GM20000 (cell line): ENCODE measurements around the gene HORMAD1.
"Not testable (repeated sequence)": the region's sequence is repeated elsewhere in the genome, so short reads cannot be mapped to it uniquely, and the experiment has no call there.

ENCODE experiments used
- DNase-seq: peaks from one replicate; pipeline ENCODE4 v3.0.0; 2012; ENCODE audit warnings: low spot score
- TF ChIP-seq, protein P1 (sequence below): IDR thresholded peaks from 2 replicates; pipeline ENCODE4 v1.5.1; 2012; ENCODE audit warnings: mild to moderate bottlenecking, control low read depth; ENCODE audit errors: extremely low read depth, missing control alignments

The HORMAD1 gene

GRCh38 chr1:150678988-150679387, 41.7 kb downstream of the HORMAD1 start:
- no peak for DNase-seq
- TF ChIP-seq, protein P1, sequence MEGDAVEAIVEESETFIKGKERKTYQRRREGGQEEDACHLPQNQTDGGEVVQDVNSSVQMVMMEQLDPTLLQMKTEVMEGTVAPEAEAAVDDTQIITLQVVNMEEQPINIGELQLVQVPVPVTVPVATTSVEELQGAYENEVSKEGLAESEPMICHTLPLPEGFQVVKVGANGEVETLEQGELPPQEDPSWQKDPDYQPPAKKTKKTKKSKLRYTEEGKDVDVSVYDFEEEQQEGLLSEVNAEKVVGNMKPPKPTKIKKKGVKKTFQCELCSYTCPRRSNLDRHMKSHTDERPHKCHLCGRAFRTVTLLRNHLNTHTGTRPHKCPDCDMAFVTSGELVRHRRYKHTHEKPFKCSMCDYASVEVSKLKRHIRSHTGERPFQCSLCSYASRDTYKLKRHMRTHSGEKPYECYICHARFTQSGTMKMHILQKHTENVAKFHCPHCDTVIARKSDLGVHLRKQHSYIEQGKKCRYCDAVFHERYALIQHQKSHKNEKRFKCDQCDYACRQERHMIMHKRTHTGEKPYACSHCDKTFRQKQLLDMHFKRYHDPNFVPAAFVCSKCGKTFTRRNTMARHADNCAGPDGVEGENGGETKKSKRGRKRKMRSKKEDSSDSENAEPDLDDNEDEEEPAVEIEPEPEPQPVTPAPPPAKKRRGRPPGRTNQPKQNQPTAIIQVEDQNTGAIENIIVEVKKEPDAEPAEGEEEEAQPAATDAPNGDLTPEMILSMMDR, result no peak

GRCh38 chr1:150674881-150675280, 45.8 kb downstream of the HORMAD1 start:
- TF ChIP-seq, protein P1, result no peak
- DNase-seq, result no peak

- no peak for DNase-seq
- TF ChIP-seq, protein P1, result no peak
Measured at GRCh38 chr1:150663321-150663720, 57.4 kb downstream of the HORMAD1 start.

DNA sequence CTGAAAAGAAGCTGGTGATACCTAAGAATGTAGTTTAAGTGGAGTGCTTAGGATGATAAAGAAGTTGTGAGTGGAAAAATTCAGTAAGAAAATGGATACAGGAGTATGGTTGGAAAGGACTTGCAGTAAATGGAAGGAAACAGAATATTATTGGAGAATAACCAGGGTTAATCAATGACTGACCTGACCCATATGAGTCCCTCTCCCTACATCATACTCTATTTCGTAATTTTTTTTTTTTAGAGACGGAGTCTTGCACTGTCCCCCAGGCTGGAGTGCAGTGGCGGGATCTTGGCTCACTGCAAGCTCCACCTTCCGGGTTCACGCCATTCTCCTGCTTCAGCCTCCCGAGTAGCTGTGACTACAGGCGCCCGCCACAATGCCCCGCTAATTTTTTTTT, 57.9 kb downstream of the HORMAD1 start:
- no peak for DNase-seq
- TF ChIP-seq, protein P1, result no peak

GRCh38 chr1:150661156-150661555, 59.5 kb downstream of the HORMAD1 start:
- no peak for DNase-seq

DNA sequence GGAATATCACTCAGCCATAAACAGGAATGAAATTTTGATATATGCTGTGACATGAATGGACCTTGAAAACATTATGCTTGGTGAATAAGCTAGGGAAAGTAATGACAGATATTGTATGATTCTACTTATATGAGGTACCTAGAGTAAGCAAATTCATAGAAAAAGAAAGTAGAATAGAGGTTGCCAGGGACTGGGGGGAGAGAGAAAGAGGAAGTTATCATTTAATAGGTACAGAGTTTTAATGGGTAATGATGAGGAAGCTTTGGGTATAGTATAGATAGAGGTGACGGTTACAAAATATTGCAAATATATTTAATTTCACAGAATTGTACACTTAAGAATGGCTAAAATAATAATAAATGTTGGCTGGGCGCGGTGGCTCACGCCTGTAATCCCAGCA, 60.1 kb downstream of the HORMAD1 start:
- DNase-seq, result no peak
- TF ChIP-seq, protein P1, result no peak

More at GRCh38 chr1:150661156-150661555, 59.5 kb downstream of the HORMAD1 start:
- TF ChIP-seq, protein P1, result no peak

DNA sequence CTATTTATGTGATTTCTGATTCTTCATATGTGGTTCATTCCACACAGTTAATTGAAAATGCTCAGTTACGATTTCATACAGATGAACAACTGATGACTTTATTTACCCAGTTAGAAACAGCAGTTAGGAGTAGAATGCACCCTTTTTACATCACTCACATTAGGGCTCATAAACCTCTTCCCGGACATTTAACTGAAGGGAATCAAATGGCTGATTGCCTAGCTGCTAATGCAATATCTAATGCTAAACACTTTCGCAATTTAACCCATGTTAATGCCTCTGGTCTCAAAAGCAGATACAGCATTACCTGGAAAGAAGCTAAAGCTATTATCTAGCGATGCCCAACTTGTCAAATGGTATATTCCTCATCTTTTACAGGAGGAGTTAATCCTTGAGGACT, 63.6 kb downstream of the HORMAD1 start:
- DNase-seq, result not testable (repeated sequence)

- not testable (repeated sequence) for DNase-seq
Measured at GRCh38 chr1:150654635-150655034, 66.1 kb downstream of the HORMAD1 start.

- no peak for DNase-seq
Measured at GRCh38 chr1:150650193-150650592, 70.5 kb downstream of the HORMAD1 start.

More at GRCh38 chr1:150650193-150650592, 70.5 kb downstream of the HORMAD1 start:
- TF ChIP-seq, protein P1, result no peak
